B cell (primary cell): ENCODE results near the gene ACOT9. TPM values are rescaled to one million over a fixed set of nuclear protein-coding genes. Genes with fewer than 3 reads are reported as not detected.
"Not testable (repeated sequence)": the region's sequence is repeated elsewhere in the genome, so short reads cannot be mapped to it uniquely, and the experiment has no call there.

Experiments
- ATAC-seq: fragments of 200-7000 bp; cut with Tn5 transposase; one replicate; pipeline ENCODE4 v1.10.0; 2021; ENCODE audit warnings: low read depth, mild to moderate bottlenecking, moderate number of reproducible peaks, moderate library complexity
- CTCF ChIA-PET: fragments of 350-600 bp; sonication (Branson Sonifier 250); formaldehyde crosslinking; loops from one replicate; lab custom pipeline; 2021; ENCODE audit warnings: antibody characterized with exemption, inconsistent platforms; lab: Charles Lee
- POLR2A ChIA-PET: fragments of 350-600 bp; sonication (Branson Sonifier 250); formaldehyde crosslinking; loops from one replicate; lab custom pipeline; 2021; ENCODE audit warnings: antibody characterized with exemption; lab: Charles Lee
- DNase-seq: peaks from one replicate; pipeline ENCODE4 v3.0.0; 2013
- H2AFZ ChIP-seq: 2 replicates; pipeline ENCODE4 v1.6.1; 2012; ENCODE audit warnings: mild to moderate bottlenecking, low read depth, low read length; ENCODE audit not compliant: insufficient read depth, poor library complexity, severe bottlenecking
- H3K27ac ChIP-seq, 2 donors: 1 replicate in 1 of 2; 2 replicates in 1 of 2; pipeline ENCODE4 v1.5.1; 2012 to 2013; ENCODE audit warnings: low read length in 2 of 2, mild to moderate bottlenecking in 2 of 2, moderate library complexity in 1 of 2
- H3K27me3 ChIP-seq, 4 experiments: fragments of 200-600 bp in 1 of 4; sonication (generic) in 1 of 4; replicated peaks in 1 of 4; 1 replicate in 2 of 4; 2 replicates in 2 of 4; pipeline versions ENCODE4 v1.6.1 to v1.7.0; 2013 to 2016; ENCODE audit warnings: low read length in 3 of 4, mild to moderate bottlenecking in 2 of 4, mixed read lengths in 1 of 4, moderate library complexity in 1 of 4; ENCODE audit not compliant: insufficient read depth in 4 of 4, control insufficient read depth in 3 of 4; ENCODE audit errors: control extremely low read depth in 1 of 4
- H3K36me3 ChIP-seq, 2 experiments: replicated peaks in 1 of 2; 1 replicate in 1 of 2; 2 replicates in 1 of 2; pipeline versions ENCODE4 v1.6.1 to v1.7.1; 2013; ENCODE audit warnings: low read length in 1 of 2; ENCODE audit not compliant: insufficient read depth in 2 of 2, control insufficient read depth in 1 of 2; ENCODE audit errors: control extremely low read depth in 1 of 2, extremely low read depth in 1 of 2
- H3K4me1 ChIP-seq, 2 donors: fragments of 200-600 bp in 1 of 2; sonication (generic) in 1 of 2; 1 replicate in 1 of 2; 2 replicates in 1 of 2; pipeline versions ENCODE4 v1.5.1 to v1.6.1; 2013 to 2017; ENCODE audit warnings: low read length in 2 of 2; ENCODE audit not compliant: control insufficient read depth in 2 of 2, insufficient read depth in 2 of 2
- H3K4me2 ChIP-seq: replicated peaks from 2 replicates; pipeline ENCODE3; 2012; ENCODE audit warnings: mild to moderate bottlenecking, low read depth, low read length; ENCODE audit not compliant: poor library complexity, severe bottlenecking
- H3K4me3 ChIP-seq, 5 experiments: fragments of 200-600 bp in 1 of 5; sonication (generic) in 1 of 5; 1 replicate in 3 of 5; 2 replicates in 2 of 5; pipeline versions ENCODE4 v1.5.1 to v1.7.0; 2011 to 2016; ENCODE audit warnings: low read length in 4 of 5, mild to moderate bottlenecking in 4 of 5, low read depth in 2 of 5, control low read depth in 1 of 5, moderate library complexity in 1 of 5; ENCODE audit not compliant: insufficient read depth in 1 of 5; ENCODE audit errors: control extremely low read depth in 1 of 5, extremely low read depth in 1 of 5
- H3K79me2 ChIP-seq: fragments of 200-600 bp; sonication (generic); one replicate; pipeline ENCODE4 v1.6.0; 2016; ENCODE audit warnings: low read length; ENCODE audit not compliant: control insufficient read depth, insufficient read depth
- H3K9ac ChIP-seq: fragments of 200-600 bp; sonication (generic); 2 replicates; pipeline ENCODE4 v1.6.1; 2017; ENCODE audit warnings: mild to moderate bottlenecking, low read length, moderate library complexity
- H3K9me3 ChIP-seq, 3 donors: one replicate each; pipeline versions ENCODE4 v1.6.1 to v1.7.1; 2013; ENCODE audit warnings: low read length in 2 of 3; ENCODE audit not compliant: control insufficient read depth in 2 of 3, insufficient read depth in 1 of 3; ENCODE audit errors: control extremely low read depth in 1 of 3
- H4K20me1 ChIP-seq: 2 replicates; pipeline ENCODE4 v1.6.0; 2012; ENCODE audit warnings: mild to moderate bottlenecking, low read length; ENCODE audit not compliant: insufficient read depth, control insufficient read depth, poor library complexity, severe bottlenecking
- H3K27ac Mint-ChIP-seq: one replicate; pipeline ENCODE4 v1.8.0; 2021; ENCODE audit warnings: mixed read lengths
- H3K27me3 Mint-ChIP-seq: one replicate; pipeline ENCODE4 v1.8.0; 2021; ENCODE audit warnings: mixed read lengths
- H3K4me1 Mint-ChIP-seq: one replicate; pipeline ENCODE4 v1.8.0; 2021; ENCODE audit warnings: mixed read lengths
- H3K4me3 Mint-ChIP-seq: one replicate; pipeline ENCODE4 v1.8.0; 2021; ENCODE audit warnings: mixed read lengths
- H3K9me3 Mint-ChIP-seq: one replicate; pipeline ENCODE4 v1.8.0; 2022; ENCODE audit warnings: mixed read lengths; ENCODE audit not compliant: insufficient read depth
- EZH2 ChIP-seq: IDR thresholded peaks from 2 replicates; pipeline ENCODE4 v1.6.1; 2012; ENCODE audit warnings: borderline replicate concordance, low read depth, mild to moderate bottlenecking, moderate library complexity, low read length; ENCODE audit not compliant: insufficient read depth, poor library complexity, severe bottlenecking
- WGBS: methylation state at CpG from one replicate; pipeline ENCODE4 v1.1.5; 2013; ENCODE audit warnings: missing lambda C conversion rate; ENCODE audit not compliant: insufficient coverage; 5-methylcytosine and 5-hydroxymethylcytosine counted together
- intact Hi-C: fragments of 100-400 bp; cut with micrococcal nuclease; formaldehyde crosslinking; loops from one replicate; pipeline ENCODE4 v1.10.0; 2022
- polyA plus RNA-seq: library from polyadenylated mRNA; depleted of rRNA; stranded (reverse); fragments of >200 nt; gene quantifications from 2 replicates; pipeline ENCODE4 v1.2.3, GENCODE V29; 2012
- total RNA-seq, 2 donors: library from RNA; stranded (reverse); fragments of 120-200 nt in 1 of 2; gene quantifications; 1 replicate in 1 of 2; 2 replicates in 1 of 2; pipeline versions ENCODE4 v1.2.3 to v1.2.4, GENCODE V29; 2013 to 2022
- TF ChIP-seq, protein P1 (sequence below): fragments of 200-600 bp; IDR thresholded peaks from one replicate; pipeline ENCODE4 v1.8.0; 2022; ENCODE audit warnings: antibody characterized with exemption, mild to moderate bottlenecking

ACOT9 gene
- total and polyA plus RNA-seq, 2 donors (not counting 1 experiment from before 2014, with no cell fraction given): 23.9 to 31.3 TPM

DNA sequence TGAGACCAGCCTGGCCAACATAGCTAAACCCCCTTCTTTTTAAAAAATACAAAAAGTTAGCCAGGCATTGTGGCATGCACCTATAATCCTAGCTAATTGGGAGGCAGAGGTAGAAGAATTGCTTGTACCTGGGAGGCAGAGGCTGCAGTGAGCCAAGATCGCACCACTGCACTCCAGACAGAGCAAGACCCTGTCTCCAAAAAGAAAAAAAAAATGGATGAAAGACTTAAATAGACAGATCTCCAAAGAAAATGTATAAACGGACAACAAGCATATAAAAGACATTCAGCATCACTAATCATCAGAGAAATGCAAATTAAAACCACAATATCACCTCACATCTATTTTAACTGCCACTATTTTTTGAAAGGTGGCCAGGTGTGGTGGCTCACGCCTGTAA lies 33.3 kb upstream of the ACOT9 start:
- Histone ChIP-seq H3K36me3 (no peaks in the 10 kb centered on the region), H3K4me2 (no peak overlapping the region), H3K4me3 (no peak overlapping the region), H3K27me3 (no peaks in the 10 kb centered on the region), H3K9ac (no peak overlapping the region), H4K20me1 (no peaks in the 10 kb centered on the region), H3K79me2 (no peaks in the 10 kb centered on the region), H3K9me3 (no peaks in the 10 kb centered on the region), H3K27ac (no peak overlapping the region), H3K4me1 (peaks cover 16 to 36% of the 10 kb centered on the region in 2 donors), H2AFZ (no peak overlapping the region)
- H3K4me3 Mint-ChIP-seq: no peak overlapping the region
- intact Hi-C loops: no loop called here
- WGBS: no CpG with 5 or more reads among the region's 3 CpGs
- H3K4me1 Mint-ChIP-seq: peaks cover 19% of the 10 kb centered on the region
- H3K9me3 Mint-ChIP-seq: no peaks in the 10 kb centered on the region
- DNase-seq: no peak
- TF ChIP-seq EZH2: no peak
- TF ChIP-seq, protein P1, sequence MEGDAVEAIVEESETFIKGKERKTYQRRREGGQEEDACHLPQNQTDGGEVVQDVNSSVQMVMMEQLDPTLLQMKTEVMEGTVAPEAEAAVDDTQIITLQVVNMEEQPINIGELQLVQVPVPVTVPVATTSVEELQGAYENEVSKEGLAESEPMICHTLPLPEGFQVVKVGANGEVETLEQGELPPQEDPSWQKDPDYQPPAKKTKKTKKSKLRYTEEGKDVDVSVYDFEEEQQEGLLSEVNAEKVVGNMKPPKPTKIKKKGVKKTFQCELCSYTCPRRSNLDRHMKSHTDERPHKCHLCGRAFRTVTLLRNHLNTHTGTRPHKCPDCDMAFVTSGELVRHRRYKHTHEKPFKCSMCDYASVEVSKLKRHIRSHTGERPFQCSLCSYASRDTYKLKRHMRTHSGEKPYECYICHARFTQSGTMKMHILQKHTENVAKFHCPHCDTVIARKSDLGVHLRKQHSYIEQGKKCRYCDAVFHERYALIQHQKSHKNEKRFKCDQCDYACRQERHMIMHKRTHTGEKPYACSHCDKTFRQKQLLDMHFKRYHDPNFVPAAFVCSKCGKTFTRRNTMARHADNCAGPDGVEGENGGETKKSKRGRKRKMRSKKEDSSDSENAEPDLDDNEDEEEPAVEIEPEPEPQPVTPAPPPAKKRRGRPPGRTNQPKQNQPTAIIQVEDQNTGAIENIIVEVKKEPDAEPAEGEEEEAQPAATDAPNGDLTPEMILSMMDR: no peak
- no peaks in the 10 kb centered on the region for H3K27me3 Mint-ChIP-seq
- CTCF ChIA-PET: interaction anchor here (1.4 kb wide), 1 partner anchor 125 kb away, joined by 3 read pairs; no protein-coding TSS in a partner anchor
- POLR2A ChIA-PET: no interaction called here
- no peak overlapping the region for H3K27ac Mint-ChIP-seq
- ATAC-seq: no peak

DNA sequence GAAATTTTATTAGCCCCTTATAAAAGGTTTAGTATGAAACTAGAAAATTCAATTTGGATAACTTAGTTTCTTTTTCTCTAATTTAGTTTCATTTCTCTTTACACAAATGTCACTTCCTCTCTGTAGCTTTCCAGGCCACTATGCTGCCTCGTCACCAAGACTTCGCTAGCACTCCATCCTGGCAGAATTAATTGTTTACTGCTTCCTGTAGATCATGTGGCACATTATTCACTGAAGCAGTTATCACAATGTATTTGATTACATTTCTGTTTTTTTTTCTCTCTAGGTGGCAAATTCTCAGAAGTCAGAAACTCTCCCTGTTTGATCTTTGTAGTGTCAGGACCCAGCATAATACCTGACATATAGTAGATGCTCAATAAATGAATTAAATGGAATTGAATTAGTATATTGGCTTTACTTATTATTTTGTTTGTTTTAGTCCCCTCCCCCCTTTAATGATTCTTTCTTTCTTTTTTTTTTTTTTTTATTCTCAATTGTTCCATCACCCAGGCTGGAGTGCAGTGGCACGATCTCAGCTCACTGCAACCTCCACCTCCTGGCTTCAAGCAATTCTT lies 30.6 kb upstream of the ACOT9 start:
- H4K20me1 ChIP-seq: no peaks in the 10 kb centered on the region
- Mint-ChIP-seq H3K9me3 (no peaks in the 10 kb centered on the region), H3K4me3 (peak overlapping the region; percentile 71), H3K27me3 (no peaks in the 10 kb centered on the region), H3K27ac (peak overlapping the region; percentile 89), H3K4me1 (peaks cover 16% of the 10 kb centered on the region)
- no peaks in the 10 kb centered on the region for H3K79me2 ChIP-seq
- H3K4me3 ChIP-seq: peak overlapping the region in 1 of 5 experiments; percentile 33
- H3K27ac ChIP-seq: peak overlapping the region; percentile 85 to 89
- H3K9me3 ChIP-seq: no peaks in the 10 kb centered on the region
- peak overlapping the region; percentile 67 for H3K4me2 ChIP-seq
- POLR2A ChIA-PET: interaction anchor here (0.7 to 1.5 kb wide), 2 partner anchors 10 to 87 kb away, joined by 3 to 8 read pairs; partner anchors contain the start of gene SAT1
- peak; percentile 92 for ATAC-seq
- intact Hi-C loops: loop anchor here (1.0 kb wide), 3 partner anchors 8 to 106 kb away; partner anchors contain the start of genes ACOT9 and PRDX4
- DNase-seq: peak; percentile 83
- CTCF ChIA-PET: interaction anchor here (0.8 to 1.8 kb wide), 3 partner anchors 9 to 281 kb away, joined by 3 to 12 read pairs (median 4); partner anchors contain the start of genes EIF2S3 and SAT1
- peaks cover 16 to 27% of the 10 kb centered on the region in 2 donors for H3K4me1 ChIP-seq
- WGBS: no CpG with 5 or more reads among the region's 3 CpGs
- peak overlapping the region; percentile 26 for H3K9ac ChIP-seq
- no peaks in the 10 kb centered on the region for H3K27me3 ChIP-seq
- H3K36me3 ChIP-seq: no peaks in the 10 kb centered on the region
- TF ChIP-seq, protein P1: no peak
- no peak for TF ChIP-seq EZH2
- H2AFZ ChIP-seq: no peak overlapping the region

DNA sequence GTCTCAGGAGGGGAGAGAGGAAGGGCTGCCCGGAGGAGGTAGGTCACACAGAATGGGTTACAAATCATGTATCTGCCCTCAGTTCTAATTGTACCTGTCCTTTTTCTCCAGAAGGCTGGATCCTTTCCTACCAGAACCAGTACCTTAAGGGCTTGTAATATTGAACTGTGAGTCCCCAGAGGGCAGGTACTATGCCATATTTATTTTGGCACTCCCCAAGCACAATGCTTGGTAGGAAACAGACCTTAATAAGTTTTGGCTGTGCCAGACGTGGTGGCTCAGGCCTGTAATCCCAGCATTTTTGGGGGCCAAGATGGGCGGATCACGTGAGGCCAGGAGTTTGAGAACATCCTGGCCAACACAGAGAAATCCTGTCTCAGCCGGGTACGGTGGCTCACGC lies 28.0 kb upstream of the ACOT9 start:
- H4K20me1 ChIP-seq, H3K36me3 ChIP-seq, DNase-seq, H3K4me2 ChIP-seq, H3K9me3 ChIP-seq, H3K4me3 ChIP-seq, H2AFZ ChIP-seq, POLR2A ChIA-PET, intact Hi-C loops, H3K27me3 Mint-ChIP-seq, H3K27ac ChIP-seq, H3K4me3 Mint-ChIP-seq, H3K9me3 Mint-ChIP-seq, H3K27me3 ChIP-seq, H3K27ac Mint-ChIP-seq, H3K9ac ChIP-seq, H3K79me2 ChIP-seq, ATAC-seq: not testable (repeated sequence)
- H3K4me1 Mint-ChIP-seq: peaks cover 15% of the 10 kb centered on the region
- 98% methylated on average over 6 of the region's 7 CpGs for WGBS
- peaks cover 16 to 20% of the 10 kb centered on the region in 2 donors for H3K4me1 ChIP-seq
- CTCF ChIA-PET: interaction anchor here (1.1 kb wide), 2 partner anchors 14 to 131 kb away, joined by 4 read pairs; no protein-coding TSS in a partner anchor
